SK-N-SH (cell line): Measurements from ENCODE around the gene HP. TPM values are rescaled to one million over a fixed set of nuclear protein-coding genes. Genes with fewer than 3 reads are reported as not detected.

Experiments
- CTCF ChIA-PET: fragments of 300-600, 350-600 bp; formaldehyde crosslinking; extraction: SDS; loops from one replicate; lab custom pipeline; 2021; lab: Yijun Ruan, JAX
- POLR2A ChIA-PET: fragments of 350-600 bp; sonication (Branson Sonifier 250); formaldehyde crosslinking; extraction: SDS; loops from one replicate; lab custom pipeline; 2020; ENCODE audit warnings: antibody characterized with exemption, inconsistent platforms; lab: Yijun Ruan, JAX
- DNase-seq: peaks from one replicate; pipeline ENCODE4 v3.0.0; 2012
- H2AFZ ChIP-seq: fragments of 200-600 bp; sonication (generic); 2 replicates; pipeline ENCODE4 v1.8.1; 2016; ENCODE audit warnings: antibody characterized with exemption, mild to moderate bottlenecking, low read depth
- H3F3A ChIP-seq: fragments of 200-600 bp; sonication (generic); replicated peaks from 2 replicates; pipeline ENCODE3; 2016; ENCODE audit warnings: antibody characterized with exemption, mild to moderate bottlenecking; ENCODE audit not compliant: insufficient read depth
- H3K27ac ChIP-seq, 2 experiments: fragments of 200-500 bp in 1 of 2; fragments of 200-600 bp in 1 of 2; sonication (Bioruptor generic) in 1 of 2; sonication (generic), shearing (Covaris generic) in 1 of 2; 2 replicates each; pipeline versions ENCODE4 v1.5.1 to v1.6.1; 2014 to 2016; ENCODE audit warnings: low read depth in 2 of 2, inconsistent platforms in 1 of 2, low read length in 1 of 2, mild to moderate bottlenecking in 1 of 2, mixed read lengths in 1 of 2
- H3K27me3 ChIP-seq: fragments of 200-600 bp; sonication (generic), shearing (Covaris generic); 2 replicates; pipeline ENCODE4 v1.6.1; 2016; ENCODE audit warnings: mixed run types; ENCODE audit not compliant: insufficient read depth
- H3K36me3 ChIP-seq, 2 experiments: fragments of 200-500 bp in 1 of 2; fragments of 200-600 bp in 1 of 2; sonication (Bioruptor generic) in 1 of 2; sonication (generic) in 1 of 2; replicated peaks in 1 of 2; 2 replicates each; pipeline versions ENCODE3 to v1.5.1; 2014 to 2016; ENCODE audit warnings: low read length in 1 of 2, mild to moderate bottlenecking in 1 of 2; ENCODE audit not compliant: insufficient read depth in 2 of 2, control insufficient read depth in 1 of 2
- H3K4me1 ChIP-seq, 2 experiments: fragments of 200-500 bp in 1 of 2; fragments of 200-600 bp in 1 of 2; sonication (Bioruptor generic) in 1 of 2; sonication (generic), shearing (Covaris generic) in 1 of 2; 2 replicates each; pipeline versions ENCODE4 v1.5.1 to v1.6.1; 2014 to 2016; ENCODE audit warnings: low read depth in 1 of 2, low read length in 1 of 2, mixed run types in 1 of 2; ENCODE audit not compliant: insufficient read depth in 2 of 2, control insufficient read depth in 1 of 2
- H3K4me2 ChIP-seq: fragments of 200-600 bp; sonication (generic), shearing (Covaris generic); 2 replicates; pipeline ENCODE4 v1.6.1; 2017; ENCODE audit warnings: mixed run types
- H3K4me3 ChIP-seq, 2 experiments: fragments of 200-500 bp in 1 of 2; fragments of 200-600 bp in 1 of 2; sonication (Bioruptor generic) in 1 of 2; sonication (generic), shearing (Covaris generic) in 1 of 2; 2 replicates each; pipeline versions ENCODE4 v1.5.1 to v1.8.1; 2014 to 2016; ENCODE audit warnings: low read depth in 2 of 2, inconsistent platforms in 1 of 2, low read length in 1 of 2, mild to moderate bottlenecking in 1 of 2, mixed read lengths in 1 of 2, moderate library complexity in 1 of 2
- H3K79me2 ChIP-seq: fragments of 200-600 bp; sonication (generic); 2 replicates; pipeline ENCODE4 v1.8.1; 2017; ENCODE audit warnings: mild to moderate bottlenecking; ENCODE audit not compliant: insufficient read depth
- H3K9ac ChIP-seq: fragments of 200-600 bp; sonication (generic); 2 replicates; pipeline ENCODE4 v1.6.1; 2017; ENCODE audit warnings: mixed run types
- H3K9me2 ChIP-seq: fragments of 200-600 bp; sonication (generic); 2 replicates; pipeline ENCODE4 v1.6.1; 2017; ENCODE audit warnings: mixed run types
- H3K9me3 ChIP-seq: fragments of 200-600 bp; sonication (generic); 2 replicates; pipeline ENCODE4 v1.6.1; 2017; ENCODE audit warnings: mixed run types, mild to moderate bottlenecking, moderate library complexity
- H4K20me1 ChIP-seq: fragments of 200-600 bp; sonication (generic); 2 replicates; pipeline ENCODE4 v1.6.1; 2017; ENCODE audit warnings: mild to moderate bottlenecking, mixed run types; ENCODE audit not compliant: insufficient read depth
- EP300 ChIP-seq, 2 experiments: IDR thresholded peaks; 2 replicates each; pipeline versions ENCODE4 v1.4.0 to v1.6.1; 2012; ENCODE audit warnings: borderline replicate concordance in 1 of 2, low read depth in 1 of 2, low read length in 1 of 2
- EZH2phosphoT487 ChIP-seq: fragments of 200-600 bp; sonication (generic); IDR thresholded peaks from 2 replicates; pipeline ENCODE4 v1.6.1; 2017; ENCODE audit warnings: low read depth, mixed run types, mild to moderate bottlenecking, antibody characterized with exemption, moderate library complexity, borderline replicate concordance
- FOXJ3 ChIP-seq: sonication (generic); formaldehyde crosslinking; IDR thresholded peaks from 2 replicates; pipeline ENCODE4 v1.5.1; 2020; ENCODE audit warnings: mild to moderate bottlenecking, missing genetic modification reagents
- GATA2 ChIP-seq: sonication (generic); formaldehyde crosslinking; IDR thresholded peaks from 2 replicates; pipeline ENCODE4 v1.5.0; 2020; ENCODE audit warnings: mild to moderate bottlenecking, missing genetic modification reagents
- MEF2A ChIP-seq: IDR thresholded peaks from 2 replicates; pipeline ENCODE4 v1.4.0; 2012; ENCODE audit warnings: low read depth, borderline replicate concordance
- MXI1 ChIP-seq: IDR thresholded peaks from 2 replicates; pipeline ENCODE4 v1.6.1; 2012; ENCODE audit warnings: mild to moderate bottlenecking, low read depth, low read length, improper control_type of control experiment
- SIN3A ChIP-seq: IDR thresholded peaks from 2 replicates; pipeline ENCODE4 v1.6.1; 2012; ENCODE audit warnings: low read depth, mild to moderate bottlenecking, low read length, moderate library complexity, borderline replicate concordance
- SMC3 ChIP-seq: IDR thresholded peaks from 2 replicates; pipeline ENCODE4 v1.6.1; 2012; ENCODE audit warnings: low read depth, low read length, improper control_type of control experiment
- TAF1 ChIP-seq: IDR thresholded peaks from 2 replicates; pipeline ENCODE4 v1.6.1; 2012; ENCODE audit warnings: low read depth, mild to moderate bottlenecking, low read length, moderate library complexity, borderline replicate concordance
- TEAD4 ChIP-seq: IDR thresholded peaks from 2 replicates; pipeline ENCODE4 v1.4.0; 2012; ENCODE audit warnings: mild to moderate bottlenecking, borderline replicate concordance; ENCODE audit not compliant: insufficient read depth
- YY1 ChIP-seq: IDR thresholded peaks from 2 replicates; pipeline ENCODE4 v1.4.0; 2012; ENCODE audit warnings: low read depth, mild to moderate bottlenecking
- WGBS: methylation state at CpG from one replicate; pipeline ENCODE4 v1.1.6; 2017; ENCODE audit warnings: low lambda C conversion rate; 5-methylcytosine and 5-hydroxymethylcytosine counted together
- polyA plus RNA-seq, 3 experiments: library from polyadenylated mRNA; depleted of rRNA; stranded (reverse); fragments of >200 nt; gene quantifications; 2 replicates each; pipeline ENCODE4 v1.2.3, GENCODE V29; 2012
- TF ChIP-seq, protein P1 (sequence below): fragments of 150-350 bp; IDR thresholded peaks from 2 replicates; pipeline ENCODE4 v1.6.1; 2016; ENCODE audit warnings: mild to moderate bottlenecking, low read depth, low read length
- TF ChIP-seq, protein P2 (sequence below): IDR thresholded peaks from 2 replicates; pipeline ENCODE4; 2012
- TF ChIP-seq, protein P3 (sequence below): IDR thresholded peaks from 2 replicates; pipeline ENCODE4 v1.4.0; 2012; ENCODE audit warnings: low read depth
- TF ChIP-seq, protein P4 (sequence below): IDR thresholded peaks from 2 replicates; pipeline ENCODE4 v1.4.0; 2012; ENCODE audit warnings: low read depth, borderline replicate concordance

HP gene
- polyA plus RNA-seq, 1 of the 3 experiments (the other 2 are of a cell fraction): not detected

DNA sequence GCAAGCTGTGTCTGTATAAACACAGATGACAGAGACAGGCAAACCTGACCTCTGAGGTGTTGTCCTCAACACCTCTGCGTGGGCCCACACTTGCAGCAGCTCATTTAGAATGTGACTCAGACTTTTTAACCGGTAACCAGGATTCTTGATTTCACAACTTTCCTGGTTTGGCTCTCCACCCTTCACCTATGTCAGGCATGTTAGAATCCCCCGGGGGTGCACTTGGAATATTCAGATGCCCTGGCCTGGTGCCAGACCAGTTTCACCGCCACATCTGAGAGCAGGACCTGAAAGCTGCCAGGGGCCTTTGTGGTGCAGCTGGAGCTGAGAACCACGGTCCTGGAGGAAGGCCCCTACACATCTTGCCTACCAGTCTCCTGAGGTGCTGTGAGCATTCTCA is 40.9 kb upstream of the HP start:
- TF ChIP-seq, protein P1, sequence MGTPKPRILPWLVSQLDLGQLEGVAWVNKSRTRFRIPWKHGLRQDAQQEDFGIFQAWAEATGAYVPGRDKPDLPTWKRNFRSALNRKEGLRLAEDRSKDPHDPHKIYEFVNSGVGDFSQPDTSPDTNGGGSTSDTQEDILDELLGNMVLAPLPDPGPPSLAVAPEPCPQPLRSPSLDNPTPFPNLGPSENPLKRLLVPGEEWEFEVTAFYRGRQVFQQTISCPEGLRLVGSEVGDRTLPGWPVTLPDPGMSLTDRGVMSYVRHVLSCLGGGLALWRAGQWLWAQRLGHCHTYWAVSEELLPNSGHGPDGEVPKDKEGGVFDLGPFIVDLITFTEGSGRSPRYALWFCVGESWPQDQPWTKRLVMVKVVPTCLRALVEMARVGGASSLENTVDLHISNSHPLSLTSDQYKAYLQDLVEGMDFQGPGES: no peak
- TF ChIP-seq, protein P2, sequence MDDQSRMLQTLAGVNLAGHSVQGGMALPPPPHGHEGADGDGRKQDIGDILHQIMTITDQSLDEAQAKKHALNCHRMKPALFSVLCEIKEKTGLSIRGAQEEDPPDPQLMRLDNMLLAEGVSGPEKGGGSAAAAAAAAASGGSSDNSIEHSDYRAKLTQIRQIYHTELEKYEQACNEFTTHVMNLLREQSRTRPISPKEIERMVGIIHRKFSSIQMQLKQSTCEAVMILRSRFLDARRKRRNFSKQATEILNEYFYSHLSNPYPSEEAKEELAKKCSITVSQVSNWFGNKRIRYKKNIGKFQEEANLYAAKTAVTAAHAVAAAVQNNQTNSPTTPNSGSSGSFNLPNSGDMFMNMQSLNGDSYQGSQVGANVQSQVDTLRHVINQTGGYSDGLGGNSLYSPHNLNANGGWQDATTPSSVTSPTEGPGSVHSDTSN: no peak
- TF ChIP-seq, protein P3, sequence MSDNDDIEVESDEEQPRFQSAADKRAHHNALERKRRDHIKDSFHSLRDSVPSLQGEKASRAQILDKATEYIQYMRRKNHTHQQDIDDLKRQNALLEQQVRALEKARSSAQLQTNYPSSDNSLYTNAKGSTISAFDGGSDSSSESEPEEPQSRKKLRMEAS: no peak
- no peak overlapping the region for H3K4me2 ChIP-seq
- POLR2A ChIA-PET: no interaction called here
- H4K20me1 ChIP-seq: no peaks in the 10 kb centered on the region
- no peaks in the 10 kb centered on the region; a peak in 1 of 4 replicates for H3K4me1 ChIP-seq
- H3K36me3 ChIP-seq: peaks cover 3 to 36% of the 10 kb centered on the region in 2 experiments
- no peak overlapping the region for H2AFZ ChIP-seq
- WGBS: 60% methylated on average over 4 of the region's 5 CpGs
- no peak overlapping the region for H3K27ac ChIP-seq
- peaks cover 8% of the 10 kb centered on the region; the same call in 1 of the 2 replicates for H3K79me2 ChIP-seq
- H3K4me3 ChIP-seq: no peak overlapping the region
- H3K27me3 ChIP-seq: no peaks in the 10 kb centered on the region
- no peak for DNase-seq
- no peaks in the 10 kb centered on the region for H3K9me3 ChIP-seq
- CTCF ChIA-PET: no interaction called here
- no peaks in the 10 kb centered on the region for H3K9me2 ChIP-seq
- H3F3A ChIP-seq: no peaks in the 10 kb centered on the region
- H3K9ac ChIP-seq: no peak overlapping the region

DNA sequence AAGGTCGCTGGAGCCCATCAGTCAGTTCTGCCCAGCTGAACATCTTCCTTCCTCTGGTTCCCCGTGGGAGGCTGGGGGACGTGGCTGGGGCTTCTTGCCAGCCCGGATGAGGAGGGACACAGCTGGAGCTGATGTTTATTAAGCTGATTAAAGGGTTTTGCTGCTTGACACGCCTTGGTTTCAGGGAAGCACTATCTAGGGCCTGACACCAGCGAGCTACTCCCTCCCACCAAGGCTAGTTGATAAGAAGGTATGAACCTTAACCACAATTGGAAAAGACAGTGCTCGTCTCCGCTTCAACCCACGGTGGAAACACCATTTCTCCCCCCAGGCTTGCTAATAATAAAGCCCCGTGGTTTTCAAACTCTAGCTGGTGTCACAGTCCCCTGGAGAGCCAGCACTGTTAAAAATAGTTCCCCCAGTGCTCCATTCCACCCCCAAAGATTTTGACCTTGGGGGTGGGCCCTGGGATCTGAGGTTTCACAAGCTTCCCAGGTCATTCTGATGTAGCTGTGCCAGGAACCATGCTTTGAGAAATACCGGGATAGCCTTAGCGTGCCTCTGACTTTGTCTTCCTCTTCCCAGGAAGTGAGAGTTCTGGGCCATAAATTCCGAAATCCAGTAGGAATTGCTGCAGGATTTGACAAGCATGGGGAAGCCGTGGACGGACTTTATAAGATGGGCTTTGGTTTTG is 40.3 kb upstream of the HP start:
- TF ChIP-seq TEAD4 (no peak), SIN3A (no peak), EZH2phosphoT487 (no peak), GATA2 (CRISPR knock-in tag) (no peak), FOXJ3 (CRISPR knock-in tag) (no peak), SMC3 (no peak), TAF1 (no peak), EP300 (IDR thresholded peaks at IDR 0.05; ENCODE audit: borderline replicate concordance in 1 of 2, low read depth in 1 of 2, low read length in 1 of 2) (no peak), MEF2A (no peak), MXI1 (no peak), YY1 (no peak)
- TF ChIP-seq, protein P4, sequence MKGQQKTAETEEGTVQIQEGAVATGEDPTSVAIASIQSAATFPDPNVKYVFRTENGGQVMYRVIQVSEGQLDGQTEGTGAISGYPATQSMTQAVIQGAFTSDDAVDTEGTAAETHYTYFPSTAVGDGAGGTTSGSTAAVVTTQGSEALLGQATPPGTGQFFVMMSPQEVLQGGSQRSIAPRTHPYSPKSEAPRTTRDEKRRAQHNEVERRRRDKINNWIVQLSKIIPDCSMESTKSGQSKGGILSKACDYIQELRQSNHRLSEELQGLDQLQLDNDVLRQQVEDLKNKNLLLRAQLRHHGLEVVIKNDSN: no peak
- TF ChIP-seq, protein P3: no peak
- Histone ChIP-seq H3K4me3 (no peak overlapping the region), H3K9ac (no peak overlapping the region), H3K4me1 (no peaks in the 10 kb centered on the region; a peak in 1 of 4 replicates), H3K36me3 (peaks cover 3 to 36% of the 10 kb centered on the region in 2 experiments), H4K20me1 (no peaks in the 10 kb centered on the region), H3K4me2 (no peak overlapping the region), H3K27me3 (no peaks in the 10 kb centered on the region), H3F3A (no peaks in the 10 kb centered on the region), H3K9me3 (no peaks in the 10 kb centered on the region), H3K79me2 (peaks cover 5% of the 10 kb centered on the region; the same call in 1 of the 2 replicates), H3K9me2 (no peaks in the 10 kb centered on the region), H2AFZ (no peak overlapping the region), H3K27ac (no peak overlapping the region)
- DNase-seq: no peak
- ChIA-PET POLR2A (no interaction called here), CTCF (no interaction called here)
- 93% methylated on average over 15 of the region's 15 CpGs for WGBS
